ENCODE measurements around the gene SPAG17.

SPAG17 gene

DNA sequence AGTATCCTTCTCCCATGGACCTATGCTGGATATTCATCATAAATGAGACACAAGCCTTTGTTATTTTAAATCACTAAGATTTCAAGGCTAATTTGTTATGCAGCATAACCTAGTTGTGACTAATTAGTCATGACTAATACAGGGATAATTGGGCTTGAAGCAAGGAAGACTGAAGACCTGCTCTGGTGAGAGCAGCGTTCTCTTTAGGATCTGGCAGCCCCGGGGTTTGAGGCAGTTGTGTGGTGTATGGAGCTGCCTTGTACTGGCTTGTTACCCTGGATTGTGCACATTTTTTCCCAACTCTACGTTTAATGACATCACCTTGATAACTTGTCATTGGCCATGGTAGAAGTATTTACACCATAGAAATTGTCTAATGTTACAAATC, 25.7 kb upstream of the SPAG17 start:
- TF ChIP-seq TAF1 (IDR thresholded peaks at IDR 0.05; ENCODE audit: borderline replicate concordance, insufficient read depth, low read length) = no peak
- no peak for TF ChIP-seq FOXP2 (optimal IDR thresholded peaks at IDR 0.05; ENCODE audit: borderline replicate concordance, extremely low read depth, extremely low read length, insufficient read depth)
- no peak for TF ChIP-seq POLR2AphosphoS5 (IDR thresholded peaks at IDR 0.05; ENCODE audit: low read depth, low read length)
- TF ChIP-seq, protein P1, sequence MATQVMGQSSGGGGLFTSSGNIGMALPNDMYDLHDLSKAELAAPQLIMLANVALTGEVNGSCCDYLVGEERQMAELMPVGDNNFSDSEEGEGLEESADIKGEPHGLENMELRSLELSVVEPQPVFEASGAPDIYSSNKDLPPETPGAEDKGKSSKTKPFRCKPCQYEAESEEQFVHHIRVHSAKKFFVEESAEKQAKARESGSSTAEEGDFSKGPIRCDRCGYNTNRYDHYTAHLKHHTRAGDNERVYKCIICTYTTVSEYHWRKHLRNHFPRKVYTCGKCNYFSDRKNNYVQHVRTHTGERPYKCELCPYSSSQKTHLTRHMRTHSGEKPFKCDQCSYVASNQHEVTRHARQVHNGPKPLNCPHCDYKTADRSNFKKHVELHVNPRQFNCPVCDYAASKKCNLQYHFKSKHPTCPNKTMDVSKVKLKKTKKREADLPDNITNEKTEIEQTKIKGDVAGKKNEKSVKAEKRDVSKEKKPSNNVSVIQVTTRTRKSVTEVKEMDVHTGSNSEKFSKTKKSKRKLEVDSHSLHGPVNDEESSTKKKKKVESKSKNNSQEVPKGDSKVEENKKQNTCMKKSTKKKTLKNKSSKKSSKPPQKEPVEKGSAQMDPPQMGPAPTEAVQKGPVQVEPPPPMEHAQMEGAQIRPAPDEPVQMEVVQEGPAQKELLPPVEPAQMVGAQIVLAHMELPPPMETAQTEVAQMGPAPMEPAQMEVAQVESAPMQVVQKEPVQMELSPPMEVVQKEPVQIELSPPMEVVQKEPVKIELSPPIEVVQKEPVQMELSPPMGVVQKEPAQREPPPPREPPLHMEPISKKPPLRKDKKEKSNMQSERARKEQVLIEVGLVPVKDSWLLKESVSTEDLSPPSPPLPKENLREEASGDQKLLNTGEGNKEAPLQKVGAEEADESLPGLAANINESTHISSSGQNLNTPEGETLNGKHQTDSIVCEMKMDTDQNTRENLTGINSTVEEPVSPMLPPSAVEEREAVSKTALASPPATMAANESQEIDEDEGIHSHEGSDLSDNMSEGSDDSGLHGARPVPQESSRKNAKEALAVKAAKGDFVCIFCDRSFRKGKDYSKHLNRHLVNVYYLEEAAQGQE (IDR thresholded peaks at IDR 0.05; ENCODE audit: insufficient read depth in 1 of 2, low read depth in 2 of 2, low read length in 2 of 2) = no peak
- TF ChIP-seq SIN3A (IDR thresholded peaks at IDR 0.05; ENCODE audit: borderline replicate concordance, insufficient read depth, low read length) = no peak

- TF ChIP-seq POLR2AphosphoS5 (IDR thresholded peaks at IDR 0.05; ENCODE audit: low read depth, low read length) (no peak), SIN3A (IDR thresholded peaks at IDR 0.05; ENCODE audit: borderline replicate concordance, insufficient read depth, low read length) (no peak), FOXP2 (optimal IDR thresholded peaks at IDR 0.05; ENCODE audit: borderline replicate concordance, extremely low read depth, extremely low read length, insufficient read depth) (no peak), TAF1 (IDR thresholded peaks at IDR 0.05; ENCODE audit: borderline replicate concordance, insufficient read depth, low read length) (no peak)
- TF ChIP-seq, protein P1 (IDR thresholded peaks at IDR 0.05; ENCODE audit: insufficient read depth in 1 of 2, low read depth in 2 of 2, low read length in 2 of 2) = no peak
Observed at GRCh38 chr1:118210051-118210722, 25.2 kb upstream of the SPAG17 start.

DNA sequence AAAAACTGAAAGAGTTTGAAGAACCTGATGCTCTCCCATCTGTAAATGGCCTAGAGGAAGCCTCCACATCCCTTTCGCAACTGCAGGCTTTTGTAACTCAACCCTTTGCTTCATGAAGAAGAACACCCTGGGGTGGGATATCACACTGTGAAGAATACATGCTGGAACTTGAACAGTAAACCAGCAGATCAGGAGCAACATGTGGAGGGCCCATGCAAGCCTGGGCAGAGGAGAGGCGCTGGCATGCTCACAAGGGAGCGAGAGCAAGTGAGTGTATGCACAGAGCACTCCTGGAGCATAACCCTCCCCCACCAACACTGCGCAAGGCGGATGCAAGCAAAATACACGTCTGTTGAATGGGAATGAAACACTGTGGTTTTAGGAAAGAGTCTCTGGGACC, 24.6 kb upstream of the SPAG17 start:
- TF ChIP-seq FOXP2 (optimal IDR thresholded peaks at IDR 0.05; ENCODE audit: borderline replicate concordance, extremely low read depth, extremely low read length, insufficient read depth) (no peak), SIN3A (IDR thresholded peaks at IDR 0.05; ENCODE audit: borderline replicate concordance, insufficient read depth, low read length) (no peak), TAF1 (IDR thresholded peaks at IDR 0.05; ENCODE audit: borderline replicate concordance, insufficient read depth, low read length) (no peak), POLR2AphosphoS5 (IDR thresholded peaks at IDR 0.05; ENCODE audit: low read depth, low read length) (no peak)
- TF ChIP-seq, protein P1 (IDR thresholded peaks at IDR 0.05; ENCODE audit: insufficient read depth in 1 of 2, low read depth in 2 of 2, low read length in 2 of 2) = no peak

GRCh38 chr1:118206966-118207365, 21.9 kb upstream of the SPAG17 start:
- TF ChIP-seq, protein P1 (IDR thresholded peaks at IDR 0.05; ENCODE audit: insufficient read depth in 1 of 2, low read depth in 2 of 2, low read length in 2 of 2) = no peak
- TF ChIP-seq TAF1 (IDR thresholded peaks at IDR 0.05; ENCODE audit: borderline replicate concordance, insufficient read depth, low read length) (no peak), POLR2AphosphoS5 (IDR thresholded peaks at IDR 0.05; ENCODE audit: low read depth, low read length) (no peak), SIN3A (IDR thresholded peaks at IDR 0.05; ENCODE audit: borderline replicate concordance, insufficient read depth, low read length) (no peak), FOXP2 (optimal IDR thresholded peaks at IDR 0.05; ENCODE audit: borderline replicate concordance, extremely low read depth, extremely low read length, insufficient read depth) (no peak)
